ENCODE data around the gene WNT5A.

Gene WNT5A

DNA sequence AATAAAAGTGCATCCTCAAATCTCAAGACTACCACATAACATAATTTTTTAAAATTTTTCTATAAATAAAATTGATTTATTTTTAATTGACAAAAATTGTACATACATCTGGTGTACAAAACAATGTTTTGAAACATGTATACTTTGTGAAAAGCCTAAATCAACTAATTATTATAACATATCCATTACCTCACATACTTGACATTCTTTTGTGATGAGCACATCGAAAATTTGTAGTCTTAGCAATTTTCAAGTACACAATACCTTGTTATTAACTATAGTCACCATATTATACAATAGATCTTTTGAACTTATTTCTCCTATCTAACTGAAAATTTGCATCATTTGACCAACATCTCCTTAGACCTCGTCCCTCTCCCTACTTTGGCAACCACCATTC lies 7.9 kb upstream of the WNT5A start:
- intact Hi-C loops (cut with DNase I; ENCODE audit: low total_unique reads): no loop called here
- H3K36me3 ChIP-seq: no peaks in the 10 kb centered on the region
- H3K4me3 ChIP-seq: no peak overlapping the region
- TF ChIP-seq, protein P1, sequence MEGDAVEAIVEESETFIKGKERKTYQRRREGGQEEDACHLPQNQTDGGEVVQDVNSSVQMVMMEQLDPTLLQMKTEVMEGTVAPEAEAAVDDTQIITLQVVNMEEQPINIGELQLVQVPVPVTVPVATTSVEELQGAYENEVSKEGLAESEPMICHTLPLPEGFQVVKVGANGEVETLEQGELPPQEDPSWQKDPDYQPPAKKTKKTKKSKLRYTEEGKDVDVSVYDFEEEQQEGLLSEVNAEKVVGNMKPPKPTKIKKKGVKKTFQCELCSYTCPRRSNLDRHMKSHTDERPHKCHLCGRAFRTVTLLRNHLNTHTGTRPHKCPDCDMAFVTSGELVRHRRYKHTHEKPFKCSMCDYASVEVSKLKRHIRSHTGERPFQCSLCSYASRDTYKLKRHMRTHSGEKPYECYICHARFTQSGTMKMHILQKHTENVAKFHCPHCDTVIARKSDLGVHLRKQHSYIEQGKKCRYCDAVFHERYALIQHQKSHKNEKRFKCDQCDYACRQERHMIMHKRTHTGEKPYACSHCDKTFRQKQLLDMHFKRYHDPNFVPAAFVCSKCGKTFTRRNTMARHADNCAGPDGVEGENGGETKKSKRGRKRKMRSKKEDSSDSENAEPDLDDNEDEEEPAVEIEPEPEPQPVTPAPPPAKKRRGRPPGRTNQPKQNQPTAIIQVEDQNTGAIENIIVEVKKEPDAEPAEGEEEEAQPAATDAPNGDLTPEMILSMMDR (IDR thresholded peaks at IDR 0.05): no peak
- no peaks in the 10 kb centered on the region for H3K9me3 ChIP-seq
- H3K27ac ChIP-seq: no peak overlapping the region
- H3K27me3 ChIP-seq: peaks cover 0 to 38% of the 10 kb centered on the region in 2 donors
- H3K4me1 ChIP-seq: peaks cover 0 to 2% (median 0%) of the 10 kb centered on the region in 4 donors
- DNase-seq: no peak

DNA sequence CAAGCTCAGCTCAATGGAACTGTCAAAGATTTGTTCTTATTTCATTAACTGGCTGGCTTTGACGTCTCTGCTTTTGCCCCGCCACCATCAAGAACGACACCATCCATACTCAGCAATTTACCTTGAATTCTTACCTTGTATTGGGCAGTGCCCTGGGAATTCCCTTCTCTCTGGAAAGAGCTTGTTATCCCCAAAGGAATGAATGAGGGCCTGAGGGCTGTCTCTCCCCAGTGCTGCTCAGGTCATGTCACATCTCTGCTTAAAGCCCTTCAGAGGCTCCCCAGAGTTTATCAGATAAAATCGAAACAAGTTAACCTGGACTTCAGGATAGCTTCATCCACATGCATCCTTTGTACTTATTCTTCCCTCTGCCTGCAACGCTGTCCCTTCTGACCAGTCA lies 5.9 kb upstream of the WNT5A start:
- no peak overlapping the region for H3K27ac ChIP-seq
- no peak for DNase-seq
- no peaks in the 10 kb centered on the region for H3K36me3 ChIP-seq
- H3K9me3 ChIP-seq: no peaks in the 10 kb centered on the region
- no peak overlapping the region for H3K4me3 ChIP-seq
- TF ChIP-seq, protein P1 (IDR thresholded peaks at IDR 0.05): no peak
- H3K4me1 ChIP-seq: peaks cover 0 to 21% (median 13%) of the 10 kb centered on the region in 4 donors
- H3K27me3 ChIP-seq: peaks cover 0 to 58% of the 10 kb centered on the region in 2 donors
- intact Hi-C loops (cut with DNase I; ENCODE audit: low total_unique reads): no loop called here

DNA sequence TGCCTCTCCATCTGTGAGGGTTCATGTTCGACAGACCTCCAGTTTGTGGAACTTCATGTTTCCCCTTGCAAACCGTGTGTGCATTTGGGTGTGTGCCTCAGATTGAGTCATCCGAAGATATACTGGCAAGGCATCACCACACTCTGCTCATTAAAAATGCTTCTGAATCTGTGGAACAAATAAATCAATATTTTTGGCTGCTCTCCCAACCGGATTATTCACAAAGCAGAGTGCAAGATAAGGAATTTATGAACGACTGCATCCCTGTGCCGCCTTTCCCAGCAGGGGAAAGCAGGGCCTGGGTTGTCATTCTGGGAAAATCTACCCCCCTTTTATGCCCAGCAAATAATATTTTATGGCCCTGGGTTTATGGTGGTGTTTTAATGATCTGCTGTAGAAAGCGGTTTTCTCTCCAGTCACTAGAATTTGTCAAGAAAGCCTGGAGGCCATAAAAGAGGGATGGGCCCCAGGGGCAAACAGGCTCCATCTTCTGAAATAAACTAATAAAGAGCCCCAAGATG lies 4.2 kb upstream of the WNT5A start:
- TF ChIP-seq, protein P1 (IDR thresholded peaks at IDR 0.05): no peak
- intact Hi-C loops (cut with DNase I; ENCODE audit: low total_unique reads): no loop called here
- no peak overlapping the region for H3K4me3 ChIP-seq
- DNase-seq: no peak
- no peak overlapping the region for H3K27ac ChIP-seq
- H3K4me1 ChIP-seq: peaks cover 0 to 36% (median 26%) of the 10 kb centered on the region in 4 donors
- H3K27me3 ChIP-seq: peaks cover 0 to 74% of the 10 kb centered on the region in 2 donors
- no peaks in the 10 kb centered on the region for H3K9me3 ChIP-seq
- H3K36me3 ChIP-seq: no peaks in the 10 kb centered on the region

DNA sequence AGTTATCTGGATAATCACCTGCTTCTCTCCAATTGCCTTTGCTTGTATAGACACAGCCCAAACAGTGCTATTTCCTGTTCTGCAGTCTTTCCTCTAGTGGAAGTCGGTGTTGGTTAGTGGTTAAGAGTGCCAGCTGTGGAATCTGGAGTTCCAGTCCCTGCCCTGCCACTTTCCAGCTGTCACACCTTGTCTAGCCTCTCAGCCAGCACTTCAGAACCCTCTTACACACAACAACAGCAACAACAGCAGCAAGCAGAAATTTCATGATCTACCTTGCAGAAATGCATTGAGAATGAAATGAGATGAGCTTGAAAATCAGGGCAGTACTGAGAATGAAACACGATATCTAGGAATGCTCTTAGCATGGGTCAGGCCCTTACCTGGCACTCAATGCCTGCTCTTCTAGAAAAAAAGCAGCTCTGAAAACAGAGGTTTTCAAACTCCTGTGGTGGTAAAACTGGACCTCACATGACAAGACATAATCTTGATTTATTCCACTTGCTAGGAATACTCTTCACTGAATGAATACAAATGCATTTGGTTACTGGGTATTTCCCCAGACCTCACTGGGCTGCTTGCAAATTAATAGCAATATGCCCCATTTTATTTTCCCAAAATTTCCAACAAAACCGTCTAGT lies 3.3 kb upstream of the WNT5A start:
- DNase-seq: no peak
- TF ChIP-seq, protein P1 (IDR thresholded peaks at IDR 0.05): no peak
- intact Hi-C loops (cut with DNase I; ENCODE audit: low total_unique reads): no loop called here
- H3K36me3 ChIP-seq: no peaks in the 10 kb centered on the region
- peaks cover 0 to 80% of the 10 kb centered on the region in 2 donors for H3K27me3 ChIP-seq
- H3K4me3 ChIP-seq: no peak overlapping the region
- H3K4me1 ChIP-seq: peaks cover 0 to 45% (median 31%) of the 10 kb centered on the region in 4 donors
- H3K9me3 ChIP-seq: no peaks in the 10 kb centered on the region
- no peak overlapping the region for H3K27ac ChIP-seq

DNA sequence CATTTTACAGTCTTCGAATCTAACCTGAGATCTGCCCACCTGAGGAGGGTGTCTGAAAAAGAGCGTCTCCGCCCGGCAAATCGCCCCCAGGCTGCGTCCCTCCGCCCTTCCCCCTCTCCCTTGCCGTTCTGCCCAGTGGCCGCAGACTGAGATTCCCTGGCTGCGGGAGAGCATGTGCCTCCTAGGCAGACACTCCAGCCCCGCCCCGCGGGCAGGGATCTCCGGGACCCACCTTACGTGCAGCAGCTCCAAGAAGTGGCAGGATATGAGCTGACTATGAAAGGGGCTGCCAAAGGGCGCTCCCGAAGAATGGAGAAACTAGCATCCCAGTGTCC lies 2.7 kb upstream of the WNT5A start:
- no peak for DNase-seq
- no peaks in the 10 kb centered on the region for H3K36me3 ChIP-seq
- H3K4me3 ChIP-seq: no peak overlapping the region
- no peak overlapping the region for H3K27ac ChIP-seq
- TF ChIP-seq, protein P1 (IDR thresholded peaks at IDR 0.05): no peak
- peaks cover 0 to 83% of the 10 kb centered on the region in 2 donors for H3K27me3 ChIP-seq
- intact Hi-C loops (cut with DNase I; ENCODE audit: low total_unique reads): loop anchor here (5.0 kb wide), 1 partner anchor 763 kb away; no protein-coding TSS in a partner anchor
- H3K9me3 ChIP-seq: no peaks in the 10 kb centered on the region
- H3K4me1 ChIP-seq: peaks cover 0 to 51% (median 37%) of the 10 kb centered on the region in 4 donors

Measured in tibial artery (tissue), 4 donors.